IPS DF 19.7 (cell line): ENCODE results near the gene FOSL1.

Experiments
- DNase-seq: peaks from one replicate; pipeline ENCODE4 v3.0.0-alpha.2; 2013; ENCODE audit warnings: low read depth, low spot score

Gene FOSL1

DNA sequence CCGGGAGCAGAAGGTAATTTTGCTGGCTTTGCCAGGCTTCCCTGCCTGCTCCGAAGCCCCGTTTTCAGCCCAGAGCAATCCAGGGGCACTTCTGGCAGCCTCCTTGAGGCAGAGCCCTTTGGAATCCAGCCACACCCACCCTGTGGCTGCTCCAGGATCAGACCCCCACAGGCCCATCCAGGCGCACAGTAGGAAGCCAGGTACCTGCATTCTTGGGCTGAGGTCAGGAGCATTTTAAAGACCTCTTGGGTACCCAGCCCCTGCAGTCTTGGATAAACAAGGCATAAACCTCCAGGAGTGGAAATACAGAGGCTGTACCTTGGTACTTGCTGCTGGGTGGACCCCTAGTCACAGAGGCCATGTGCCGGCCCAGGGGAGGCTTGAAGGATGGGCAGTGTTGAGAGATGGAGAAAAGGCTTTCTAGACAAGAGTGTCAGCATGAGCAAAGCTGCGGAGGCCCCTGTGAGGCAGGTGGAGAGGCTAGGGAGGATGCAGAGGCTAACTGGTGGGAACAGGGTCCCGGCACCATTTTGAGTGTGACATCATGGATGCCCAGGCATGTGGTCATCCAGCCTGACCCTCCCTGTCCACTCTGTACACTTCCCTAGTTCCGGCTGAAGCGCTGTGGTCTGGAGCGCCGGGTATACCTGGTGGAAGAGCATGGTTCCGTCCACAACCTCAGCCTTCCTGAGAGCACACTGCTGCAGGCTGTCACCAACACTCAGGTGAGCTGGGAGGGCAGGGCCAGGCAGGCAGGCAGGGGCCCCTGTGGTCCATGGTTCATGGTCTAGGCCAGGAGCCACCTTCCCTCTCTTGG, 36.1 kb downstream of the FOSL1 start:
- DNase-seq, result no peak

DNA sequence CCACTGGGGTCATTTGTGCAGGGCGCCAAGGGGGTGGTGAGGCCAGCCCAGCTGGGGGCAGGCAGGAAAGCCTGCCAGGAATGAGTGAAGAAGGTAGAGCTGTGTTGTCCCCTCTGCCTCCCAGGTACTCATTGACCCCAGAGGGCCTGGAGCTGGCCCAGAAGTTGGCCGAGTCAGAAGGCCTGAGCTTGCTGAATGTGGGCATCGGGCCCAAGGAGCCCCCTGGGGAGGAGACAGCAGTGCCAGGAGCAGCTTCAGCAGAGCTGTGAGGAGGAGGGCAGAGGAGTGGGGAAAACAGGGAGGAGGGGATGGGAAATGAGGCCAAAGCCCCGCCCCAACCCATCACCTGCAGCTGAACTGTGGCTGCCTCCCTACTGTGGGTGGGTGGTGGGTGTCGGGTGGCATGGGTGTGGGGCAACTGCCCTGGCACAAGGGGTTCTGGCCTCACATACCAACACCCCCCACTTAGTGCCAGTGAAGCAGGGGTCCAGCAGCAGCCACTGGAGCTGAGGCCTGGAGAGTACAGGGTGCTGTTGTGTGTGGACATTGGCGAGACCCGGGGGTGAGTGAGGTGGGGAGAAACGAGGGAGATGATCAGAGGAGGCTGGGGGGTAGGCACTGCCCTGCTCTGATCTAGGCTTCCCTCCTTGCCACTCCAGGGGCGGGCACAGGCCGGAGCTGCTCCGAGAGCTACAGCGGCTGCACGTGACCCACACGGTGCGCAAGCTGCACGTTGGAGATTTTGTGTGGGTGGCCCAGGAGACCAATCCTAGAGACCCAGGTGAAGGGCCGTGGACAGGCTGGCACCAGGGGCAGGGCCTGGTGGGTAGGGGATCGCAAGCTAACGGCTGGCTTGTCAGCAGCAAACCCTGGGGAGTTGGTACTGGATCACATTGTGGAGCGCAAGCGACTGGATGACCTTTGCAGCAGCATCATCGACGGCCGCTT, 37.0 kb downstream of the FOSL1 start:
- no peak for DNase-seq

DNA sequence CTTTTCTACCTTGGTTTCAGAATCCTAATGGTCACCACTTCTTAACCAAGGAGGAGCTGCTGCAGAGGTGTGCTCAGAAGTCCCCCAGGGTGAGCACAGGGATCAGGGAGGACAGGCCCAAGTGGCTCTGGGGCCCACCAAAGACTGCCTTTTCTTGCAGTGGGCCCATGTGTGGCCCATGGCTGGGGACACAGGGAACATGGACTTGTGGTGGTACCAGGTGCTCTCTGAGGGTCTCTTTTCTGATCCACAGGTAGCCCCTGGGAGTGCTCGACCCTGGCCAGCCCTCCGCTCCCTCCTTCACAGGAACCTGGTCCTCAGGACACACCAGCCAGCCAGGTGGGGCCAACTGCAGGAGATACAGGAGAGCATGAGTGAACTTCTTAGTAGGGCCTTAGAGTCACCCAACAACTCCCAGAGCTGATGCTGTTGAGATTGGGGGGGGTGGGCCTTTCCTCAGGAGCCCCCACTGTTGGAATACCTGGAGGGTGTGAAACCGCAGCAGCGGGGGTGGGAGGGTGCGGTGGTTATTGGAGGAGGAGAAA, 37.9 kb downstream of the FOSL1 start:
- DNase-seq, result no peak

DNA sequence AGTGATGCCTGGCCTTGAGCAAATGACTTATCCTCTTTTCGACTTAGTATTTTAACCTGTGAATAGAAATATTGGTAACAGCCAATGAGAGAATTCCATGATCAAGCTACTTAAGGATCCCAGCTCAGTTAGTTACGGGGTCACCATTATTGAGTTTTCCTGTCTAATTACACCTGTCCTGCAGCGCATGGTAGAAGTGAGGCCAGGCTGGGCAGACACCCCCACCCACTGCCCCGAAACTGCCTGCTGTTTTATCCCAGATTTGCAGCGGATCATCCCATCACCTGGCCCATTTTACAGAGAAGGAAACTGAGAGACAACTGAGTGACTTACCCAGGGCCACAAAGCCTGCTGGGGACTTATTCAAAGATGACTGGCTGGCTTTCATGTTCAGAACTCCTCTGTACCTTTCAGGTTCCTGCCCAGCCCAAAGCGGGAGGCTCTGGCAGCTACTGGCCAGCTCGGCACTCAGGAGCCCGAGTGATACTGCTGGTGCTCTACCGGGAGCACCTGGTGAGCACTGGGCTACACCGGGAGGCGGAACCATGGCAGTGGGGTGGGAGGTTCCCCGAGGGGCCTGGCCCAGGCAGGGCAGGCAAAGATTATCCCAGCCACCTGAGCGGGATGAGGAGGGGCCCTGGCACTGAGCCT, 38.5 kb downstream of the FOSL1 start:
- DNase-seq, result no peak

DNA sequence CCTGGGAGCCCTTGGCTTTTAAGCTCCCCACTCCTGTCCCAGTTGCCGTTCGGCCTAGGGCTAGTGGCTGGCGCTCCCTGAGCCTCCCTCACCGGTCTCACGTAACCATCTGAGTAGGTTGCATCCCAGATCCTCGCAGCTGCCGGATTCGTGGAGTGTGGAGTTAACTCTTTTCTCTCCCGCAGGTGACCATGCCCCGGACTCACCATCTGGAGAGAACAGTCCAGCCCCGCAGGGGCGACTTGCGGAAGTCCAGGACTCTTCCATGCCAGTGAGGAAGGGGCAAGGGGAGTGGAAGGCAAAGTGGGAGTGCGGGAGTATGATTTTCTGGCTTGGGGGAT, 39.1 kb downstream of the FOSL1 start:
- DNase-seq, result no peak

DNA sequence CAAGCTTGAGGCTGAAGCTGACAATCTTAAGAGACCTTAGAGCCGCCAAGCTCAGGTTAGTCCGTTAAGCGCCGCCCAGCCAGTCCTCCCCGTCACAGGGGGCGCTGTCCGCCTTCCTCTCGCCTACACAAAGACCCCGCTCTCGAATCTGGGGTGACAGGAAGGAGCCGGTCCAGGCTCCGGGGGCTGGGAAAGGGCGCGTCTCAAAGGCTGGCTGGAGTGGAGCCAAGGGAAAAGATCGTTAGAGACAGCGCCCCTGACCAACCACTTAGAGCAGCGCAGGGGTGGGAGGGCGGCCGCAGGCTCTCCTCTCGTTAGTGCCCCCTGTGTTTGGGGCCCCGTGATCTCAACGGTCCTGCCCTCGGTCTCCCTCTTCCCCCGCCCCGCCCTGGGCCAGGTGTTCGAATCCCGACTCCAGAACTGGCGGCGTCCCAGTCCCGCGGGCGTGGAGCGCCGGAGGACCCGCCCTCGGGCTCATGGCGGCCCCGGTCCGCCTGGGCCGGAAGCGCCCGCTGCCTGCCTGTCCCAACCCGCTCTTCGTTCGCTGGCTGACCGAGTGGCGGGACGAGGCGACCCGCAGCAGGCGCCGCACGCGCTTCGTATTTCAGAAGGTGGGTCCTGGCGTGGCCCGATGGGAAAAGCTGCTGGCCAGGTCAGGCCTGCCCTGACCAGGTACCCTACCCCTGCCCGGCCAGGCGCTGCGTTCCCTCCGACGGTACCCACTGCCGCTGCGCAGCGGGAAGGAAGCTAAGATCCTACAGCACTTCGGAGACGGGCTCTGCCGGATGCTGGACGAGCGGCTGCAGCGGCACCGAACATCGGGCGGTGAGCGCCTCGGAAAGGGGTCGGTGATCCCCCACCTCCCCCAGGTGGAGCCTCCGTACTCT, 39.7 kb downstream of the FOSL1 start, which contains the start of gene MUS81:
Gene MUS81, plus strand, starts transcription at position 156 of the 887 bp plus-strand sequence. Its CDS starts 321 bp downstream, at position 477.
- DNase-seq, result peak; percentile 90

DNA sequence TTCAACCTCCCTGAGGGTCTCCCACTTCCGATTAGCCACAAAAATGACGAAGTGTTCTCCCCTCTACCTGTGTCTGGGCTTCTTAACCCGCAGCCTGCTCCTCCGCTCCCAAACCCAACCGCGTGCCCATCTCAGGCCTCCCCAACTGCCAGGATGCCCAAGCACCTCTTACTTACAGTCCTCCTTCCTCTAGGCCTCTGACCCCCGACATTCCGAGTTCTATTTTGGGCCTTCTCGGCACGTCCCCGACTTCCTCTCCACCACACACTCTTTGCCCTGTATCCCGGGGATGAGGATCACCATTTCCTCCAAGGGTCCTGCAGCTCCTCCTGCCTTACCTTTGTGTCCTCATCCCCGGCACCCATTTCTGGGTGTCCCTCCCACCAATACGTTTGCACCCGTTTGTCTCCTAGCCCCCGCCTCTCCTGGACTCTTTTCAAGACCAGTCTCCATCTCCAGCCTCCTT, 40.3 kb downstream of the FOSL1 start:
- DNase-seq, result no peak

DNA sequence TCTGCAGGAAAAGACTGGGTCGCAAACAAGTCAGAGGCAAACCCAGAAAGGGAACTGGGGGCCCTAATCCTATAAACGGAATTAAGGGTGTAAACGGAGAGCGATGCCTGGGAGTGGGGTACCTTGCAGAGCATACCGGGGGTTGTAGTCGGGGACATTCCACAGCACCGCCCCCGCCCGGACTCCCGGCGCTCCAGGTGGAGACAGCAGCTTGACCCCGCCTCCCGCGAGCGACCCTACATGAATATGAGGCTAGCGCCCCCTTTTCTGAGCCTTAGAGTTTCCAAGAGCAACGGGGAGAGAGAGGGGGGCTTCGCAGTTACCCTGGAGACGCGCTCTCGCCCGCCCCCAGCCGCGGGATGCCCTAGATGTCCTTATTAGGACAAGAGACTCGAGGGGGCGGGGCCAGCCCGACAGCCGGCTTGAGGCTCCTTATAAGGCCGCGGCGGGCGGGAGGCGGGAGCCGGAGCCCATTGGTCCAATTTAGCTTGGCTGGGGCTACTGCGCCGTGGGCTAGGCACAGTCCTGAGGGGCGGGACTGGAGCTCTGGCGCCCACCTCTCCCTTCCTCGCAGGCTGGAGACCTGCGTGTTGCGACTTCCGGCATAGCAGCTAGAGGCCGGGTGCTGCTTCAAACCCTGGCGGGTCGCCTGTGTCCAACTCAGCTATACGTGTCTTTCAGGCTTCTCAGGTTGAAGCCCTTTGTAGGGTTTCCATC, 40.9 kb downstream of the FOSL1 start:
- peak; percentile 95 for DNase-seq

DNA sequence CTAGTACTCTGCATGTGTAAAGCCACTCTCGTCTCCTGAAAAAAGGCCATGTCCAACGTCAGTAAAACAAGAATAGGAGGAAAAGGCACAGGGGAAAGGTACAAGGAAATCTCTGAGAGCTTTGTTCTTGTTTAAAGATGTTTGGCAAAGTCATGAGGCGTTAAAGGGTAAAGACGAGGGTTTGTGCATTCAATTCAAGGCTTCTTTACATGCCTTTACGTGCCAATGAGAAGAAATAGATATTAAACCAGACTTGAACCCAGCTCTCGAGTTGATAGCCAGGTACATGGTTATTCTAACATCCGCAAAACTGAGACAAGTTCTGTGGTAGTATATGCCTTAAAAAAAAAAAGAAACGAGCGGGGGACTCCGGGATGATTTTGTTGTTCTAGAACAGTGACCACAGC, 41.5 kb downstream of the FOSL1 start:
- DNase-seq, result no peak

DNA sequence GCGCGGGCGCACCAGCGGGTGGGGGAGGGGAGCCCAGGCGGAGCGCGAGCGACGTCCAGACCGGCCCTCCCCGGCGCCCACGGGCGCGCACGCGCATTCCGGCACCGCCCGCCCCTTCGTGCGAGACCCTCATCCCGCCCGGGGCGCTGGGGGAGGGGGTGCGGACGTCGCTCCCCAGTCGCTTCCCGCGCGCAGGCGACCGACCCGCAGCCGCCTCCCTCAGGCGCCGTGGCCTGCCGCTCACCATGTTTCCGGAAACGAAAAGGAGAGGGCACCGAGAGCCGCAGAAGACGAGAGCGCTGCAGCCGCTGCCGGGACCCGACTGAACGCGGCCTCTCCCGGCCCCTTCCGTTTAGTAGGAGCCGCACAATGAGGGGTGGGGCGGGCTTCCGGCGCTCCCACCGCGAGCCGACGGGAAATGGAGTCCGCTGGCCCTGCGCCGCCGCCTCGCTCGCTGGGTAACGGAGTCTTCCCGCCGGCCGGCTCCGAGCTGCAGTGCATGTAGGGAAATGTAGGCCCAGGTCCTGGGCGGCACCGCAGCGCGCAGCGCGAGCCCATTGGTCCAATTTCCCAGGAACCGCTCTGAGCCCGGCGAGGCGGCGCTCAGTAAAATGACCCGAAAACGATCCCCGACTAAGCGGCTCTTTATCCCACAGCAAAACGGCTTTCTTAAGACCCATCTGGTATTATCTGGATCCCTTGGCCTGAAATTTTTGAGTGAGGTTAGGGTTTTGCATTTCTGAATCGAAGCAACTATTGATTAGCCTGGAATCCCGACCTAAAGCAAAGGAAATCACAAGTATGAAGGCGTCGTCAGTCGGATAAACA, 42.1 kb downstream of the FOSL1 start, which contains the start of gene CFL1:
Gene CFL1, minus strand, starts transcription at position 328 of the 828 bp plus-strand sequence. Its CDS starts 81 bp downstream, at position 247.
- no peak for DNase-seq

DNA sequence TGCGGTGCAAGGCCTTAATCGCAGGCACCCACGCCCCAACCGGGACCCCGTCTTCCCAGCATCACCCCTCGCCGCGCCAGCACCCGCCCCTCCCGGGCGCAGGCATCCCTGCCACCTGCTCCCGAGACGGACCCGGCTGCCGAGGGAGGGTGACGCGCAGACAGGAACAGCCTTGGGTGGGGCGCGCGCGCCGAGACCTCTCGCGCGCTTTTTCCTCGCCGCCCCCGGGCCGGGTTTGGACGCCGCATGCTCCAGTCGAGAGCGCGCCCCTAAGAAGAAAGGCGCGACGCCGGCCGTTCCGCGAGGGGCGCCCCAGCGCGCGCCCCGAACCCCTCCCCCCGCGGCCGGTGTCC, 42.7 kb downstream of the FOSL1 start:
- no peak for DNase-seq

DNA sequence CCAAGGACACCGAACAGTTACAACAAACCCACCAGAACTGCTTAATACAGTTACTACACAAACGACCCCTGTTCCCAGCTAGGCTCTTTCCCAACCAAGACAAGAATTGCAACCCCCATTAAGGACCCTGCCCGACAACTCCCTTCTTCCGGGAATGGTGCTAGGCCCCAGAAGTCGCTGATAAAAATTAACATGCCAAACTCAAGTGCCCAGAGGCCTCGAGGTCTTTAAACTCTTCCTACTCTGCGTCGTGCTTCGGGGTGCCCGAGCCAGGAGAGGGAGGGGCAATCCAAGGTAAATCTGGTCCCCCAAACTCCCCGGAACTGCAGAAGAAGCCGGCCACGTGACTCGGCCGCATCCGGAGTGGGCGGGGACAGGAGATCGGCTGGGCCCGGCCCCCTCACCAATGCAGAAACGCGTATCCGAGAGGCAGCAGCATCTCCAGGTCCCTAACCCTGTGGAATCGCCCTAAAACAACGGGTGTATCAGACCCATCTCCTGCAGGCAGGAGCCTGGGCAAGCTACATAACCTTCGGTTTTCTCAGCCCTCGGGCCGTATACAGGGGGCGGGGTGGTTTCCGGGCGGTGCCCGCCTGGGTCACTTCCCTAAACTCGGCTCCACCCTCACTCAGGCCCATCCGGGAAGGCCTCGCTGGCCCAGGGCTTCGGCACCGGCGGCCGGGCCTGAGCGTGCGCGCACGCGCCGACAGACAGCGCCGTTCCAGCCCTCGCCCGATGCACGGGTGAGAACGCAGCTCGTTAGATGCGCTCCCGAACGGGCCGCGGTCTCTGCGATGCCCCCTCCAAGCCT, 43.3 kb downstream of the FOSL1 start:
- no peak for DNase-seq

DNA sequence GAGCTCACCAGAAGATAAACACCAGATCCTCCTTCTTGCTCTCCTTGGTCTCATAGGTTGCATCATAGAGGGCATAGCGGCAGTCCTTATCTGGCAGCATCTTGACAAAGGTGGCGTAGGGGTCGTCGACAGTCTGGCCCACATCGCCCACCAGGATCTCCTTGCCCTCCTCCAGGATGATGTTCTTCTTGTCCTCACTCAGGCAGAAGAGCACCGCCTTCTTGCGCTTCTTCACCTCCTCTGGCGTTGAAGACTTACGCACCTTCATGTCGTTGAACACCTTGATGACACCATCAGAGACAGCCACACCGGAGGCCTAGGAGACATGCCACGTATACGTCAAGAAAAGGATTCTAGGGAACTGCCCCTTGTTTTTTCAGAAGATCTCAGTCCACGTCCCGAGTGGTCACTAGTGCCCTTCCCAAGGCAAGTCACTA, 44.2 kb downstream of the FOSL1 start:
- DNase-seq, result no peak

DNA sequence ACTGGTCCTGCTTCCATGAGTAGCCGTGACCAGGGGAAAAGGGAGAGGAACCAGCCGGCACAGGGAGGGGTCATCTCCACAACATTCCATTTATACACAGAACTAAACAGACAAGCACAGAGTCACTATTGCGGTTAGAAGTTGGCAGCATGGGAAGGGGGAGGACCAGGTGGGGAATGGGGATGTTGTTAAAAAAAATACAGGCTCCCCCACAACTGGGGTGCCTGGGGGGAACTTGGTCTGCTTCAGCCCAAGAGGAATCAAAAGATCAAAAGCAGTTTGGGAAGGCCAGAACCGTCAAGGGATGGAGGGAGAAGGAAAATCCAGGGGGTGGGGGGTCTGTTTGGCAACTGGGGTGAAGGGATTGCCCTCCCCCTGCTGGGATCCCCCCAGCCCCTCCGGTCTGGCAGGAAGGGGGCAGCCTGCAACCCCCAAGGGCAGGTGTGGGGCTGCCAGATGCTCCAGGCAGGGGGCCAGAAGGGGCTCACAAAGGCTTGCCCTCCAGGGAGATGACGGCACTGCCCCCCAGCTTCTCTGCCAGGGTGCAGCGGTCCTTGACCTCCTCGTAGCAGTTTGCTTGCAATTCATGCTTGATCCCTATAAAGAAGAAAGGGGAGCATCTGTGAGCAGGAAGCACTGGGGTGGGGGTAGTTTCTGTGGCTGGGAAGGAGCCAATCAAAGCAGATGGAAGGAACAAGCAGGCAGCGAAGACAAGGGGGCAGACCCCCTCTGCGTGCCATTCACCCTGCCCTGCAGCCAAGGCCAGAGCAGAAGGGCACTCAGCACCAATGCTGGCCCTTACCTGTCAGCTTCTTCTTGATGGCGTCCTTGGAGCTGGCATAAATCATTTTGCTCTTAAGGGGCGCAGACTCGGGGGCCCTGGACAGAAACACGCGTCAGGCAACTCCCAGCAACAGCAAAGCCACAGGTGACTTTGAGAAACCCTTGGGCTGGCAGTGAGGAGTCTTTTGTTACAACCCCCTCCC, 45.0 kb downstream of the FOSL1 start:
- DNase-seq, result no peak

DNA sequence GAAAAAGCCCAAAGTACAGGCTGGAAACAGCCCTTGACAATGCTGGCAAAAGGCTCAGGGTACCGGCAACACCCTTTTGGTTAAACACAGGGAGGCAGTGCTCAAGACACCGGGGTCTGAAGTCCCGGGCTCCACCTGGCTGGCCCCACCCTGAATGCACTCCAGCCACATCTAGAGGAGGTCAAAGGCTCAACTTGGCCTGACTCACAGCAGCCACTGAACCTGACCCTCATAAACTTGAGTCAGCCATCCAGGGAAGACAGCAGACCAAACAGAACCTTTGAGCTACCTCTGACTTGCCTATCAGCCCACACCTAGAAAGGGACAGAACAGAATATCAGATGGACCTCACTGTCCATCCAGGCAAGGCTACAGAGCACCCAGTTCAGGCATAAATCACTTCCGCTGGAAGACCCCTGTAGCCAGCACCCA, 46.0 kb downstream of the FOSL1 start:
- no peak for DNase-seq

DNA sequence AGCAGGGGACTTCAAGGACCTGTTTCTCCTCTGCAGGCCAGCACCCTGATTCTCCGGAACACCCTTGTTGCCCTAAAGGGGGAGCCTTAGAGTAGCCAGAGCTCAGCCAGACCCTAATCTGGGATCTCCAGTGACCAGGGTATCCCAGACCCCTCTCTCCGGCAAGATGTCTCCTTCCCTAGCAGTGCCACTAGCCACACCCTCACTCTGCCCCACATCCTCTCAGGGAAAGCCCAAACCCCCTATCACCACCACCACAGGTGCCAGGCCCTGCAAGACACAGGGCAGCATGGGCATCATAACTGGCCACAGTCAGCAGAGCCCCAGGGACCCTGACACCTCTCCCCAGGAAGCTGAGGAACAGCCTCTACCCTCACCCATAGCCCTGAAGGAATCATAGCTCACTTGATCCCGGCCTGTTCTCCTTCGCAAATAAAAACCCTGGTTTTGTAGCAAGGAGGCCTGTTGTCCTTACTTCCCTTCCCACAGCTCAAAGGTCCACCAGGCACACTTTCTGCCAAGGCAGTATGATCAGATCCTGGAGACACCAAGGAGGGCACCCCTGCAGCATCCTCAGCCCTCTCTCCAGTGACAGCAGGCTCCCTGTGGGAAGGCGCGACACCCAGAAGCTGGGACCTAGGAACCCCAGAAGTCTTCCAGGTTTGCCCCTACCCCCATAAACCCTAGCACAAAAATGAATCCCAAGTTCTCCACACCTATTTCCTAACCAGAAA, 46.8 kb downstream of the FOSL1 start:
- DNase-seq, result no peak
